Coronary artery (tissue), 2 donors: ENCODE results near the gene TYROBP.

Source experiments
- DNase-seq: peaks from one replicate; pipeline ENCODE4 v3.0.0-alpha.2; 2017; ENCODE audit warnings: low spot score
- H3K27ac ChIP-seq, 2 donors: fragments of 200-600 bp; sonication (generic); one replicate each; pipeline ENCODE4 v1.5.1; 2016 to 2019
- H3K4me3 ChIP-seq: fragments of 200-600 bp; sonication (generic); 2 replicates; pipeline ENCODE4 v1.5.1; 2016; ENCODE audit warnings: mild to moderate bottlenecking, moderate library complexity
- CTCF ChIP-seq: fragments of 200-600 bp; sonication (generic); IDR thresholded peaks from one replicate; pipeline ENCODE4 v1.5.1; 2019; ENCODE audit warnings: antibody characterized with exemption

TYROBP gene

GRCh38 chr19:35860818-35861639, 47.1 kb downstream of the TYROBP start:
- TF ChIP-seq CTCF: no peak
- no peak for DNase-seq
- Histone ChIP-seq H3K27ac (no peak overlapping the region), H3K4me3 (no peak overlapping the region)

- TF ChIP-seq CTCF: no peak
- DNase-seq: no peak
- no peak overlapping the region for H3K4me3 ChIP-seq
- H3K27ac ChIP-seq: no peak overlapping the region
Observed at GRCh38 chr19:35860436-35860817, 47.7 kb downstream of the TYROBP start.

DNA sequence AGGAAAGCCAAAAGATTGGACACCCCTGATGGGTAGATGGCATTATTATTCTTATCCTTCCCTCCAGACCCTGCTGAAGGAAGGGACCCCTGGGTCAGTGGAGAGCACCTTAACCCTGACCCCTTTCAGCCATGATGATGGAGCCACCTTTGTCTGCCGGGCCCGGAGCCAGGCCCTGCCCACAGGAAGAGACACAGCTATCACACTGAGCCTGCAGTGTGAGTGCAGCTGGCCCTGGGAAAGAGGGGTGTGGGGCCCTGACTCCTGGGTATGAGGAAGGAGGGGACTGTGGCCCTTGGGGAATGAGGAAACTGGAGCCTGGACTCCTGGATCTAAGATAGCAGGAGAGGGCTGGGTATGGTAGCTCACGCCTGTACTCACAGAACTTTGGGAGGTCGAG, 48.7 kb downstream of the TYROBP start:
- no peak for DNase-seq
- no peak for TF ChIP-seq CTCF
- H3K27ac ChIP-seq: no peak overlapping the region
- no peak overlapping the region for H3K4me3 ChIP-seq

DNA sequence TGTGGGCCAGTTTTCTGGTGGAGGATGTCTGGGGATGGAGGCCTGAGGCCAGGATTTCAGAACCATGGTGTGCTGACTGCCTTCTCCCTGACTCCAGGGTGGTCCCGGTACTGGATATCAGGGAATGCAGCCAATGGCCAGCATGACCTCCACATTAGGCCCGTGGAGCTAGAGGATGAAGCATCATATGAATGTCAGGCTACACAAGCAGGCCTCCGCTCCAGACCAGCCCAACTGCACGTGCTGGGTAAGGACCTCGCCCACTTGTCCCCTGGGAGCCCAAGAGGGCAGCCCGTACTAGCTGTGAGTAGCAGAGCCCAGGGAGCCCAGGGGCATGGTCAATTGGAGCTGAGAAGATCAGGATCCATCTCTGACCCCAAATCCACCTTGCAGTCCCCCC, 49.8 kb downstream of the TYROBP start:
- DNase-seq: no peak
- no peak overlapping the region for H3K27ac ChIP-seq
- H3K4me3 ChIP-seq: no peak overlapping the region
- TF ChIP-seq CTCF: no peak

DNA sequence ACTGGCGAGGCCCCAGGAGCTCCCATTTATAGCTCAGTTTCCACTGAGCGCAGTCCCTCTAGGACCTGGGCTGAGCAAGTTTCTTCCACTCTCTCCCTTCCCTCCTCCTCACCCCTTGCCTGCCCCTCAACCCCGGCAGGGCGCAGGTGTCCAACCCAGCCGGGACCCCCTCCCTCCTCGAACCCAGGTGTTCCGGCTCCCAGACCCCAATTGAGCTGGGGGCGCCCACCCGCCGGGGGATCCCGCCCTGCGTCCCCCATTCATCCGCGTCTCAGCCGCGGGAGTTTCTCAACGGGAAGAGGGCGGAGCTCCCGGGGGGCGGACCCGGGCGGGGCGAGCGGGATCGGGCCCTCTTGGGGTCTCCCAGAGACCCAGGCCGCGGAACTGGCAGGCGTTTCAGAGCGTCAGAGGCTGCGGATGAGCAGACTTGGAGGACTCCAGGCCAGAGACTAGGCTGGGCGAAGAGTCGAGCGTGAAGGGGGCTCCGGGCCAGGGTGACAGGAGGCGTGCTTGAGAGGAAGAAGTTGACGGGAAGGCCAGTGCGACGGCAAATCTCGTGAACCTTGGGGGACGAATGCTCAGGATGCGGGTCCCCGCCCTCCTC, 51.4 kb downstream of the TYROBP start, which contains the start of gene KIRREL2:
Gene KIRREL2, plus strand, starts transcription at position 366 of the 604 bp plus-strand sequence. Its CDS starts 209 bp downstream, at position 575.
- no peak for TF ChIP-seq CTCF
- DNase-seq: no peak
- peak within 1 kb of the TSS; percentile 69 for H3K4me3 ChIP-seq
- H3K27ac ChIP-seq: no peak within 1 kb of the TSS
